CD4-positive, alpha-beta T cell treated with Interleukin-6 for 4 hours (primary cell): ENCODE data around the gene CLMN.
A peak's percentile ranks its signal among the peaks of the same experiment; 100 is the strongest.

Experiments
- DNase-seq: peaks from one replicate; pipeline ENCODE4 v3.0.0-alpha.2; 2020; ENCODE audit warnings: mixed read lengths

CLMN gene

DNA sequence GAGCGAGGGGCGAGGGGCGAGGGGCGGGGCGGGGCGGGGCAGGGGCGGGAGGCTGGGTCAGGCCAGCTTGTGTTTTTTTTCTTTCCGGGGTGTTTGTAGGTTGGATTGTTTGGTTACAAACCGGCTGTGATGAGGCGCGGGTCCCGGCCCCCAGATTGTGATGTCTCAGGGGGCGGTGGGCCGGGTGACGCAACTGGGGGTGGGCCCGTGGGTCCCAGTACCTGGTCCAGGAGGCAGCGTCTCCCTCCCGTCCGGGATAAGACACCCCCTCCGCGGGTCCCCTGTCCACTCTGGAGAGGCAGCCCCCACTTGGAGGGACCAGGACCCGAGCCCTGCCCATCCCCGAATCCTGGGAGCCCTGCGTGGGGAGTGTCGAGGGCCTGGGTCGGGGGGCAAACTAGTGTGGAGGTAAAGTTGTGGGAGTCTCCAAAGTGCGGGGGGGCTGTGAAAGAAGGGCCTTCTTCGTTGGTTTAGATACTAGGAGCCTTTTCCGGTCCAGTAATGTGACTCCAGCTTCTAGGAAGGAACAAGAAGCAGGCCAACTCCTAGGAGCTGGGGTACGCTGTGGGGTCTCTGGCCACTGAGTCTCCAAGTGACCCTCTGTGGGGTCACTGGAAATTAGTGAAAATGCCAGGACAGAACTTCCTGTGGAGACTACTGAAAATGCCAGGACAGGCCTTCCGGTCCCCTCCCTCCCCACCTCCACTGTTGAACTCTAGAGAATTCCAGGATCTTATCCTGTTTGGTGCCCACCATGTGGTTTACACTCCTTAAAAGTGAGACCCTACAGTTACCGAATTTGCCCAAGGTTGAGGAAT, 579 bp upstream of the CLMN start:
- DNase-seq = no peak

- peak; percentile 5 for DNase-seq
Measured at GRCh38 chr14:95318399-95319311, 1.1 kb downstream of the CLMN start.

- DNase-seq = no peak
Measured at GRCh38 chr14:95317817-95318343, 1.8 kb downstream of the CLMN start.

GRCh38 chr14:95316821-95317220, 2.9 kb downstream of the CLMN start:
- no peak for DNase-seq

- DNase-seq = no peak
Measured at GRCh38 chr14:95315579-95315978, 4.1 kb downstream of the CLMN start.

DNA sequence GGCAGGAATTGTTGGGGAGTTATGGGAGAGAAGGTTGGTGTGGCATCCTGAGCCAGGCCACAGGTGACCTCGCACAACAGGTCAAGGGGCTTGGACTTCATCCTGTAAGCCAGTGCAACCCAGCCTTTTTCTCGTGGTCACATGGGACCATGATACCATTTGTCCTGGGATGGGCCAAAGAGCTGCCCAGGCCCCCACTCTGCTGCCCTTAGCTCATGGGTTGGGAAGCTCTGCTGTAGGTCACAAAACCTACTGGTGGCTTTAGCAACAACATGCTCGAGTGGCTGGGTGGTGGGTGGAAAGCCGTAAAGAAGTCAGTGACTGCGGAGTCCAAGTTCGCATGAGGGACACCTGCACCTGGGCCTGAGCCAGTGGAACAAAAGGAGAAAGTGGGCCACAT, 4.6 kb downstream of the CLMN start:
- DNase-seq = no peak

- no peak for DNase-seq
Measured at GRCh38 chr14:95314609-95315008, 5.1 kb downstream of the CLMN start.

GRCh38 chr14:95313707-95314106, 6.0 kb downstream of the CLMN start:
- no peak for DNase-seq

DNA sequence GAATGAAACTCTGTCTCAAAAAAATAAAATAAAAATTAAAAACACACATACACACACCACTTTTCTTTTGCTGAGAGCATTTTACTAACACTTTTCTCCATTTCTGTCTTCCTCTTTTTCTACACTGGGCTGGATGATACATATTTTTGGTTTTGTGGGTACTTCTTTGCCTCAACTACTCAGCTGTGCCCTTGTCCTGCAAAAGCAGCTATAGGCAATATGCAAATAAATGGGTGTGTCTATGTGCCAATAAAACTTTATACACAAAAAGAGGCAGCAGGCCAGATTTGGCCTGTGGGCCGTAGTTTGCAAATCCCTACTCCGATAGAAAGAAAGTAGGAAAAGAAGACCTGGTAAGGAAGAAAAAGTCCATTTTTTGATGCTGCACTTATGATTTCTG, 6.5 kb downstream of the CLMN start:
- no peak for DNase-seq

- DNase-seq = no peak
Measured at GRCh38 chr14:95312311-95312710, 7.4 kb downstream of the CLMN start.

- DNase-seq = no peak
Measured at GRCh38 chr14:95311752-95312151, 8.0 kb downstream of the CLMN start.

DNA sequence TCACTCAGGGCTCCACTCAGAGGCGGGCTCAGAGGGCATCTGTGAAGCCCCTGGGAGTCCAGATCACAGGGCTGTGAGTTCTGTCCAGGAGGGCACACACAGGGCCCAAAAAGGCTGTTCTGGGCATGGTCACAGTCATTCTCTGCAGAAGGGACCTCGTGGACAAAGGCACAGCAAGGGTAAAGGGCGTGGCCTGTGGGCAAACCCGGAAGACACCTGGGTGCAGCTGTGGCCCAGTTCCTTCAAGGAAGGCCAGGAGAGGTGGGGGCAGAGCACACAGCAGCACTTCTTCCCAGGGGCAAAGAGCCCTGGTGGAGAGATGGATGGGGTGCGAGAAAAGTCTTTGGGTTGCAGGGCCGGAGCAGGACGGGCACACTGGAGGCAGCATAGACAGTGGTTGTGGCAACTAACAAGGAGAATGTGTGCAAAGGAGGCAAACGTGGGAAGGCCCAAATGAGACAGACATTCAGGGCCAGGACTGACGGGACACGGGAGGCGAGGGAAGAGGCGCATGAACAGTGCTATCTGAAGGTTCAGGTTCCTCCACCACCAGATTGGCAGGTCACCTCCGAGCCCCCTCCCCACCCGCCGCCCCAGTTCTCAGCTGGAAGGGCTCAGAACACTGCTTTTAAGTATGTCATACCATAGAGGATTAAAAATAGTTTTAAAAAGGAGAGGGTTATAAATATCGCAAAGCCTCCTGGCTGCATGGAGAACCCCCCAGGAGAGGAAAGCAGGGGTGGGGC, 8.9 kb downstream of the CLMN start:
- DNase-seq = no peak

DNA sequence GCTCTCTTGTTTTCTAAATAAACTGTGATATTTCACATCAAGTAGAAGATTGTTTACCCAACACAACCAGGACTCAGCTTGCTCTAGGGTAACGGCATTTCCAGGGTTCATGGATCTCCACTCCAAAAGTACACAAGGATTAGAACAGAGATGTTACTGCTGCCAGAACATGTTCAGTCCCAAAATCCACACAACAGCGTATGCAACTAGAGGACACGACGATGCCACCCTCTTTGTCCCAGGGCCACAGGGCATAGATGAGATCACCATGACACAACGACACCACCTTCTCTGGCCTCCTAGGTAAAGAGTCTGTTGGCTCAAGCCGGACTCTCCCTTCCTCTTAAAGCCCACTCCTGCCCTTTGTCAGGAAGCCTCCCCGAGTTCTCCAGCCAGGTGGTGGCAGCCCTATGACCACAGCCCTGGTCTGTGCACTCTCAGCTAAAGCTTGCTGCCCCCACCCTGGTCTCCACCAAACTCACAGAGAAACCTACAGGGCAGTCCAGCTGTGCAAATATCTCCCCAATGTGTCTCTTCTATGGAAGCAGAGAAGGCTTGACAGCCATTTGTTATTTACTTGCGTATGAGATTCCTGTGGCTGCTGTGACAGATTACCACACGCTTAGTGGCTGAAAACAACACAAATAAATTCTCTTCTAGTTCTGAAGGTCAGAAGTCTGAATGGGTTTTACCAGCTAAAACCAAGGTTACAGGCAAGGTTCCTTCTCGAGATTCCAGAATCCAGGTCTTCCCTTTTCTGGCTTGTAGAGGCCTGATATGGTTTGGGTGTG, 10.3 kb downstream of the CLMN start:
- no peak for DNase-seq

- no peak for DNase-seq
Measured at GRCh38 chr14:95308073-95308472, 11.6 kb downstream of the CLMN start.

GRCh38 chr14:95307402-95308041, 12.2 kb downstream of the CLMN start:
- DNase-seq = no peak

GRCh38 chr14:95305940-95306339, 13.8 kb downstream of the CLMN start:
- DNase-seq = no peak

DNA sequence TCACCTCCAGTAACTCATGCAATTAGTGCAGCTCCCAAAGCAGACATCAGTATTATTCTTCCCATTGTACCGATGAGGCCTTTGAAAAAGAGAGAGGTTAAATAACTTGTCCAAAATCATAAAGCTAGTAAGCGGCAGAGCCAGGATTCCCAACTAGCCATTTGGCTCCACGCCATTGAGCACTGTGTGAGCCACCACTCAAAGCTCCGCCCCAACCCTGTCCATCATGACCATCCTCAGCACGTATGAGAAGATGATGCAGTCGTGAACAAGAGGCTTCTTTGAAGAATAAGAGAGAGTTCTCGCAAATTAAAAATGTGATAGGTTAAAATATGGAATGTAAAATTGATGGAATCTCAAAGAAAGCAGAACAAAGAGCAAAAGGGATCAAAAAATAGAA, 14.6 kb downstream of the CLMN start:
- no peak for DNase-seq

- no peak for DNase-seq
Measured at GRCh38 chr14:95304342-95304741, 15.4 kb downstream of the CLMN start.

DNA sequence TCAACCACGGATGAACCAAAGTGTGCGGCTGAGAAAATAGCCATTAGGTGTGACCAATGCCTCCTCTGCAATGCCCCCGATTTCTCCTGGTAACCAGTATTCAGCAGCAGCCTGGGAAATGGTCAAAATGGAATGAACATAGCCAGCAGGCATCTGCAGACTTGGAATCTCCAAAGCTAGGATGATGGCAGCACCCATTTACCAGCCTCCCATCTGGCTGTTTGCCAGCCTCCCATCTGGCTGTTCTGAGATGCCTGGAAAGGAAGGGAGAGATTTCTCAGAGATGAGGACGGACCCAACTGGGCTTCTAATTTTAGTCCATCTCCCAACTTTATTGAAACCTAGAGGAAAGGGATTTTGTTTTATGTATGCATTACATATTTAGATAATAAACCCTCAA, 16.2 kb downstream of the CLMN start:
- DNase-seq = no peak

- no peak for DNase-seq
Measured at GRCh38 chr14:95302667-95303506, 16.8 kb downstream of the CLMN start.
